ENCODE measurements around the gene LZTS2.

DNA sequence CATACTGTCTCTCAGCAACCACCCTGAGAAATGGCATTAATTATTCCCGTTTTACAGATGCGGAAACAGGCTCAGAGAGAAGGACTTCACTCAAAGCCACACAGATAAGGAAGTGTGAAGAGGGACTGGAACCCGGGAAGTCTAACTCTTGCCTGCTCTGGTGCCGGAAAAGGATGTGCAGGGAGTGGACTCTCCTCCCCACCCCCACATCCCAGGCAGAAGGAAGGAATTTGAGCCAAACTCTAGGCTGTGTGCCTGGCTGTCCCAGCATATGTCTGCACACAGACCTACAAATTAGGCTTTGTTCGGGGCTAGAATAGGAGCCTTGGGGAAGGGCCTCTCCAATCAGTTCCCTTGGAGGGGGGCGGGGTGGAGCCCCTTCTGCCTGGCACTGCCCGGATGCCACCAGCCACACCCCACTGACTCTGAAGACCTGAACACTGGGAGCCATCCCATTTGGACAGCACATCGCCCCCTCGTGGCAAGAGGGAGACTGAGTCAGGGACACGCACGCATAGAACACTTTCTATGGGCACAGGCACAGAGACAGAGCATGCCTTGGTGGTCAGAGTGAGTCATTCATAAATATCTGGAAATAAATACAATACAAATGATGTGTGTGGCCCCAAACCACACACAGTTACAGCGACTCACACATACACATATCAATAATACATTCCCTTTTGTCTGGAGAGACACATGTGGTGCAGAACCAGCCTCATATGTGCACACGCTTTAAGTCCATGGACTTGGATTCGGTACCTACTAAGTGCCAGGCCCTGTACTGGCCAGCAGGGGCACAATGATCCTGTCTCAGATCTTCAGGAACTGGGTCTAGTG lies 13.1 kb downstream of the LZTS2 start:
- TF ChIP-seq CBFB (IDR thresholded peaks at IDR 0.05; ENCODE audit: low read depth) (no peak), POLR2AphosphoS5 (IDR thresholded peaks at IDR 0.05; ENCODE audit: low read length) (no peak), RELA (IDR thresholded peaks at IDR 0.05; ENCODE audit: borderline replicate concordance, partially characterized antibody) (no peak), SUZ12 (IDR thresholded peaks at IDR 0.05; ENCODE audit: unreplicated experiment) (no peak), YY1 (IDR thresholded peaks at IDR 0.05; ENCODE audit: low read depth, low read length) (no peak), MAX (IDR thresholded peaks at IDR 0.05; ENCODE audit: low read depth, low read length) (peak; percentile 16; the same call in 1 of the 2 replicates), RCOR1 (conservative IDR thresholded peaks at IDR 0.05; ENCODE audit: low read depth, low read length) (no peak; the same call in 1 of the 2 replicates)
- TF ChIP-seq, protein P1, sequence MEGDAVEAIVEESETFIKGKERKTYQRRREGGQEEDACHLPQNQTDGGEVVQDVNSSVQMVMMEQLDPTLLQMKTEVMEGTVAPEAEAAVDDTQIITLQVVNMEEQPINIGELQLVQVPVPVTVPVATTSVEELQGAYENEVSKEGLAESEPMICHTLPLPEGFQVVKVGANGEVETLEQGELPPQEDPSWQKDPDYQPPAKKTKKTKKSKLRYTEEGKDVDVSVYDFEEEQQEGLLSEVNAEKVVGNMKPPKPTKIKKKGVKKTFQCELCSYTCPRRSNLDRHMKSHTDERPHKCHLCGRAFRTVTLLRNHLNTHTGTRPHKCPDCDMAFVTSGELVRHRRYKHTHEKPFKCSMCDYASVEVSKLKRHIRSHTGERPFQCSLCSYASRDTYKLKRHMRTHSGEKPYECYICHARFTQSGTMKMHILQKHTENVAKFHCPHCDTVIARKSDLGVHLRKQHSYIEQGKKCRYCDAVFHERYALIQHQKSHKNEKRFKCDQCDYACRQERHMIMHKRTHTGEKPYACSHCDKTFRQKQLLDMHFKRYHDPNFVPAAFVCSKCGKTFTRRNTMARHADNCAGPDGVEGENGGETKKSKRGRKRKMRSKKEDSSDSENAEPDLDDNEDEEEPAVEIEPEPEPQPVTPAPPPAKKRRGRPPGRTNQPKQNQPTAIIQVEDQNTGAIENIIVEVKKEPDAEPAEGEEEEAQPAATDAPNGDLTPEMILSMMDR (IDR thresholded peaks at IDR 0.05 in 2 of 3, conservative IDR thresholded peaks at IDR 0.05 in 1 of 3; ENCODE audit: control insufficient read depth in 2 of 3, extremely low read depth in 1 of 3, insufficient read depth in 1 of 3, low read depth in 3 of 3, low read length in 3 of 3), result peak; percentile 82 to 96 (median 92); a peak in 5 of 6 replicates
